DMS53 (cell line): ENCODE results near the gene SLC37A4.
"Not testable (repeated sequence)": the region's sequence is repeated elsewhere in the genome, so short reads cannot be mapped to it uniquely, and the experiment has no call there.

Experiments
- DNase-seq: peaks from one replicate; lab custom pipeline; 2025; lab: John Stamatoyannopoulos, UW

SLC37A4 gene

GRCh38 chr11:119041821-119042514, 11.3 kb upstream of the SLC37A4 start:
- peak; percentile 94 for DNase-seq

GRCh38 chr11:119039471-119039870, 8.8 kb upstream of the SLC37A4 start:
- DNase-seq = not testable (repeated sequence)

- no peak for DNase-seq
These were observed 8.2 kb upstream of the SLC37A4 start for GRCh38 chr11:119038884-119039283.

GRCh38 chr11:119034813-119035212, 4.1 kb upstream of the SLC37A4 start:
- DNase-seq = no peak

GRCh38 chr11:119033421-119033820, 2.7 kb upstream of the SLC37A4 start:
- DNase-seq = not testable (repeated sequence)

GRCh38 chr11:119031912-119032280, 1.2 kb upstream of the SLC37A4 start:
- no peak for DNase-seq

- DNase-seq = no peak
These were observed 698 bp downstream of the SLC37A4 start for GRCh38 chr11:119030029-119030328.

- DNase-seq = no peak
These were observed 1.2 kb downstream of the SLC37A4 start for GRCh38 chr11:119029340-119030028.

GRCh38 chr11:119029069-119029339, 1.7 kb downstream of the SLC37A4 start:
- no peak for DNase-seq

GRCh38 chr11:119028346-119029068, 2.2 kb downstream of the SLC37A4 start:
- no peak for DNase-seq

- no peak for DNase-seq
These were observed 2.9 kb downstream of the SLC37A4 start for GRCh38 chr11:119027561-119028345.

GRCh38 chr11:119026970-119027369, 3.7 kb downstream of the SLC37A4 start:
- no peak for DNase-seq

GRCh38 chr11:119025978-119026766, 4.5 kb downstream of the SLC37A4 start:
- DNase-seq = no peak

GRCh38 chr11:119025541-119025940, 5.1 kb downstream of the SLC37A4 start:
- DNase-seq = no peak

GRCh38 chr11:119025099-119025473, 5.6 kb downstream of the SLC37A4 start:
- no peak for DNase-seq

GRCh38 chr11:119024430-119025098, 6.1 kb downstream of the SLC37A4 start:
- DNase-seq = no peak

- no peak for DNase-seq
These were observed 6.9 kb downstream of the SLC37A4 start for GRCh38 chr11:119023741-119024140.

GRCh38 chr11:119021631-119022030, 9.0 kb downstream of the SLC37A4 start:
- no peak for DNase-seq

- no peak for DNase-seq
These were observed 10.7 kb downstream of the SLC37A4 start for GRCh38 chr11:119019996-119020395.

GRCh38 chr11:119018074-119018938, 12.4 kb downstream of the SLC37A4 start, which contains the start of the genes RPS25 and TRAPPC4:
Gene RPS25, minus strand, starts transcription at chr11:119018343. Its CDS starts 59 bp downstream, at chr11:119018284.
Gene TRAPPC4, plus strand, starts transcription at chr11:119018766. Its CDS starts 30 bp downstream, at chr11:119018796.
- DNase-seq = peak; percentile 99
